IMR-90 (cell line): ENCODE data around the gene TSPAN31.

ENCODE experiments used
- CTCF ChIP-seq: conservative IDR thresholded peaks from 2 replicates; pipeline ENCODE4 v1.5.1; 2012; ENCODE audit warnings: mild to moderate bottlenecking, low read depth, low read length, improper control_type of control experiment
- MXI1 ChIP-seq: IDR thresholded peaks from 2 replicates; pipeline ENCODE4 v1.6.1; 2012; ENCODE audit warnings: low read depth, mild to moderate bottlenecking, low read length, moderate library complexity, borderline replicate concordance
- POLR2A ChIP-seq: IDR thresholded peaks from 2 replicates; pipeline ENCODE4 v1.6.1; 2012; ENCODE audit warnings: mild to moderate bottlenecking, low read depth, low read length
- USF2 ChIP-seq: fragments of 150-350 bp; IDR thresholded peaks from 2 replicates; pipeline ENCODE4 v1.6.1; 2017; ENCODE audit warnings: mild to moderate bottlenecking, antibody characterized with exemption, low read length, low read depth

GRCh38 chr12:57716305-57716704, 28.5 kb upstream of the TSPAN31 start:
- no peak for TF ChIP-seq POLR2A
- TF ChIP-seq MXI1 = no peak
- no peak for TF ChIP-seq CTCF
- TF ChIP-seq USF2 = no peak
